Stimulated activated naive CD8-positive, alpha-beta T cell treated with anti-CD3 and anti-CD28 coated beads, Interleukin-15, Interleukin-2, amounts not matched to agents 100 ng/mL and 50 ng/mL, for 24 hours (primary cell): ENCODE results near the gene PRKAA2.

Experiments
- H3K27ac Mint-ChIP-seq: one replicate; pipeline ENCODE4 v1.8.0; 2021; ENCODE audit warnings: mild to moderate bottlenecking, mixed read lengths
- H3K27me3 Mint-ChIP-seq: one replicate; pipeline ENCODE4 v1.8.0; 2021; ENCODE audit warnings: mixed read lengths
- H3K36me3 Mint-ChIP-seq: one replicate; pipeline ENCODE4 v1.8.0; 2021; ENCODE audit warnings: low read depth, mixed read lengths
- H3K4me1 Mint-ChIP-seq: one replicate; pipeline ENCODE4 v1.8.0; 2021; ENCODE audit warnings: low read depth, mixed read lengths
- H3K4me3 Mint-ChIP-seq: one replicate; pipeline ENCODE4 v1.8.0; 2021; ENCODE audit warnings: mild to moderate bottlenecking, mixed read lengths
- H3K9me3 Mint-ChIP-seq: one replicate; pipeline ENCODE4 v1.8.0; 2021; ENCODE audit warnings: mixed read lengths

Gene PRKAA2

GRCh38 chr1:56719171-56719570 lies 74.1 kb downstream of the PRKAA2 start:
- H3K36me3 Mint-ChIP-seq = no peaks in the 10 kb centered on the region
- H3K4me1 Mint-ChIP-seq = no peaks in the 10 kb centered on the region
- no peak overlapping the region for H3K4me3 Mint-ChIP-seq
- no peaks in the 10 kb centered on the region for H3K9me3 Mint-ChIP-seq
- peaks cover 9% of the 10 kb centered on the region for H3K27me3 Mint-ChIP-seq
- H3K27ac Mint-ChIP-seq = no peak overlapping the region

- Mint-ChIP-seq H3K27ac (no peak overlapping the region), H3K4me3 (no peak overlapping the region), H3K4me1 (no peaks in the 10 kb centered on the region), H3K36me3 (no peaks in the 10 kb centered on the region), H3K9me3 (peaks cover 4% of the 10 kb centered on the region), H3K27me3 (peaks cover 48% of the 10 kb centered on the region)
These were observed 81.6 kb downstream of the PRKAA2 start for GRCh38 chr1:56726706-56727105.

- peaks cover 47% of the 10 kb centered on the region for H3K27me3 Mint-ChIP-seq
- H3K4me3 Mint-ChIP-seq = no peak overlapping the region
- no peaks in the 10 kb centered on the region for H3K4me1 Mint-ChIP-seq
- peaks cover 4% of the 10 kb centered on the region for H3K9me3 Mint-ChIP-seq
- no peak overlapping the region for H3K27ac Mint-ChIP-seq
- H3K36me3 Mint-ChIP-seq = no peaks in the 10 kb centered on the region
These were observed 83.8 kb downstream of the PRKAA2 start for GRCh38 chr1:56728964-56729363.

GRCh38 chr1:56745231-56745630 lies 100.1 kb downstream of the PRKAA2 start:
- Mint-ChIP-seq H3K9me3 (no peaks in the 10 kb centered on the region), H3K27me3 (peaks cover 4% of the 10 kb centered on the region), H3K4me1 (no peaks in the 10 kb centered on the region), H3K4me3 (no peak overlapping the region), H3K36me3 (no peaks in the 10 kb centered on the region), H3K27ac (no peak overlapping the region)

GRCh38 chr1:56754708-56755479 lies 109.8 kb downstream of the PRKAA2 start:
- peaks cover 36% of the 10 kb centered on the region for H3K27me3 Mint-ChIP-seq
- H3K4me1 Mint-ChIP-seq = peaks cover 4% of the 10 kb centered on the region
- no peak overlapping the region for H3K4me3 Mint-ChIP-seq

GRCh38 chr1:56755911-56756310 lies 110.8 kb downstream of the PRKAA2 start:
- no peak overlapping the region for H3K27ac Mint-ChIP-seq
- no peak overlapping the region for H3K4me3 Mint-ChIP-seq
- no peaks in the 10 kb centered on the region for H3K36me3 Mint-ChIP-seq
- peaks cover 36% of the 10 kb centered on the region for H3K27me3 Mint-ChIP-seq
- H3K9me3 Mint-ChIP-seq = no peaks in the 10 kb centered on the region
- peaks cover 4% of the 10 kb centered on the region for H3K4me1 Mint-ChIP-seq

More at GRCh38 chr1:56754708-56755479, 109.8 kb downstream of the PRKAA2 start:
- H3K9me3 Mint-ChIP-seq = no peaks in the 10 kb centered on the region
- H3K27ac Mint-ChIP-seq = no peak overlapping the region
- H3K36me3 Mint-ChIP-seq = no peaks in the 10 kb centered on the region

- H3K36me3 Mint-ChIP-seq = no peaks in the 10 kb centered on the region
- no peaks in the 10 kb centered on the region for H3K9me3 Mint-ChIP-seq
- peaks cover 4% of the 10 kb centered on the region for H3K4me1 Mint-ChIP-seq
- H3K4me3 Mint-ChIP-seq = no peak overlapping the region
- H3K27me3 Mint-ChIP-seq = peaks cover 21% of the 10 kb centered on the region
- H3K27ac Mint-ChIP-seq = no peak overlapping the region
These were observed 113.0 kb downstream of the PRKAA2 start for GRCh38 chr1:56758135-56758534.

- Mint-ChIP-seq H3K27ac (no peak overlapping the region), H3K4me1 (peaks cover 4% of the 10 kb centered on the region), H3K9me3 (no peaks in the 10 kb centered on the region), H3K27me3 (peaks cover 21% of the 10 kb centered on the region), H3K36me3 (no peaks in the 10 kb centered on the region), H3K4me3 (no peak overlapping the region)
These were observed 113.7 kb downstream of the PRKAA2 start for GRCh38 chr1:56758794-56759193.
